IPS-20b (cell line): Measurements from ENCODE around the gene CLDN5.
"Not testable (repeated sequence)": the region's sequence is repeated elsewhere in the genome, so short reads cannot be mapped to it uniquely, and the experiment has no call there.

Source experiments
- H3K27ac ChIP-seq: one replicate; pipeline ENCODE4 v1.5.1; 2013; ENCODE audit warnings: low read length
- H3K27me3 ChIP-seq: 2 replicates; pipeline ENCODE4 v1.6.1; 2013; ENCODE audit warnings: mild to moderate bottlenecking, low read length, inconsistent platforms; ENCODE audit not compliant: insufficient read depth
- H3K36me3 ChIP-seq: 2 replicates; pipeline ENCODE4 v1.6.1; 2013; ENCODE audit warnings: low read depth, mild to moderate bottlenecking, inconsistent platforms, low read length, moderate library complexity; ENCODE audit not compliant: insufficient read depth
- H3K4me1 ChIP-seq: 2 replicates; pipeline ENCODE4 v1.6.1; 2013; ENCODE audit warnings: mild to moderate bottlenecking, control low read depth, inconsistent platforms, low read length, moderate library complexity; ENCODE audit not compliant: insufficient read depth
- H3K4me3 ChIP-seq: 2 replicates; pipeline ENCODE4 v1.5.1; 2013; ENCODE audit warnings: mild to moderate bottlenecking, low read length, inconsistent platforms
- H3K9ac ChIP-seq: 2 replicates; pipeline ENCODE4 v1.6.1; 2013; ENCODE audit warnings: low read depth, mild to moderate bottlenecking, inconsistent platforms, low read length, moderate library complexity
- H3K9me3 ChIP-seq: 2 replicates; pipeline ENCODE4 v1.6.1; 2013; ENCODE audit warnings: mild to moderate bottlenecking, low read depth, low read length, inconsistent platforms; ENCODE audit not compliant: insufficient read depth

The CLDN5 gene

GRCh38 chr22:19559956-19560355 is 35.7 kb upstream of the CLDN5 start:
- Histone ChIP-seq H3K9me3 (no peaks in the 10 kb centered on the region), H3K27ac (no peak overlapping the region), H3K27me3 (no peaks in the 10 kb centered on the region), H3K4me3 (no peak overlapping the region), H3K4me1 (no peaks in the 10 kb centered on the region), H3K9ac (no peak overlapping the region), H3K36me3 (no peaks in the 10 kb centered on the region)

DNA sequence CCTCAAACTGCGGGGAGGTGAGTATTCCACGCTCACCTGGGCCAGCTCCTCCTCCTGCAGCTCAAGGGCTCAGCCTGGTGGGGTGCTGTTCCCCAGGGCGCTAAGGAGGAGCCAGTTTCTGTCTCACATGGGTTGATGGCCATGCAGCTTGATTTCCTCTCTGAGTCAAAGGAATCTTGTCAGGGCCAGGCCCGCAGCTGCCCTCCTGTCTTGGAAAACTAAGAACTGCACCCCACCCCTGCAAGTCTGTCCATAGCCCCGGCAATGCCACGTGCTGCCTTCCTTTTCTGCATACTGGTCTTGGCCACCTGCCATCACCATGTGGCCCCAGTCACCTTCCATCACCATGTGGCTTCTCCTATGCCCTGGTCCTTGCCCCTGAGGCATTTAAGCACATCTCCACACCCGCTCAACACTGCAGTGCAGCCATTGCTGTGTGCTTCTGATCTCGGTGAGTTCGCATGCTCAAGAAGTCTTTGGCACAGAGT is 35.2 kb upstream of the CLDN5 start:
- H3K4me3 ChIP-seq = no peak overlapping the region
- H3K27ac ChIP-seq = no peak overlapping the region
- H3K36me3 ChIP-seq = no peaks in the 10 kb centered on the region
- no peak overlapping the region for H3K9ac ChIP-seq
- H3K9me3 ChIP-seq = no peaks in the 10 kb centered on the region
- H3K27me3 ChIP-seq = no peaks in the 10 kb centered on the region
- H3K4me1 ChIP-seq = 0 out of 2 replicates have a peak, but pooled peaks cover 3% of the 10 kb centered on the region

DNA sequence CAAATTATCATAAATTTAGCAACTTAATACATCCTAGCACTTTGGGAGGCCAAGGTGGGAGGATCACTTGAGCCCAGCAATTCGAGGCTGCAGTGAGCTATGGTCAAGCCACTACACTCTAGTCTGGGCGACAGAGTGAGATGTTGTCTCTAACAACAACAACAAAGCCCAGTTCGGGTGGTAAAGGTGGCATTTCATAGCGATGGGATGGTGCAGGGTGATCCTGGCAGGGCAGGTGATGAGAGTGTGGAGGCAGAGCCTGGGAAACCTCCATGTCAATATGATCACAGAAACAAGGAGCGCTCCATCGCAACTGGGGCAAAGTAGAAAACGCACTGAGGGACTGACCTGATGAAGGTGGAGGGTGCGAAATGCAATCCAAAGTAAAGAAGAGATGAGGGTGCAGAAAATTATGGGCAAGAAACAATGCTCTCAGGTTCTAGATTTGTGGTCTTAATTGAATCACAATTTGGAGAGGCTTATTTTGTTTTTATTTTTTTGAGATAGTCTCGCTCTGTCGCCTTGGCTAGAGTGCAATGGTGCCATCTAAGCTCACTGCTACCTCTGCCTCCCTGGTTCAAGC is 32.8 kb upstream of the CLDN5 start:
- Histone ChIP-seq H3K9ac (no peak overlapping the region), H3K4me1 (0 out of 2 replicates have a peak, but pooled peaks cover 3% of the 10 kb centered on the region), H3K27me3 (no peaks in the 10 kb centered on the region), H3K36me3 (no peaks in the 10 kb centered on the region), H3K9me3 (no peaks in the 10 kb centered on the region), H3K4me3 (no peak overlapping the region), H3K27ac (no peak overlapping the region)

DNA sequence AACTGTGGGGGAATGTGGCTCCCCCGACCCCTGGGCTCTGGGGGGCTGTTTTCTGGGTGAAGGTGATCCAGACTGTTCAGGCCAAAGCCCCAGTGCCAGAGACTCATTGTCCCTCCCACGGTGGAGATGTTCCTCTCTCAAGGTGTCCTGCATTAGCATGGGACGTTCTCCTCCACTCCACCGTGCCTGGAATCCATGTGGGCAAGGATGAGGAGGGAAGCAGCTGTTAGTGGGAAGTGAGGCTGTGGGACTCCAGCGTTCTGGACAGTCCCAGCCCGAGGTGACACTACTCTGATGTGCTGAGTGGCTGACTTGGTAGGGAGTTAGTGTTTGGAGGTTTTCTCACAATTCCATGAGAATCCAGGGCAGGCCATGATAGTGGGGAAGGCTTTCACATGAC is 31.4 kb upstream of the CLDN5 start:
- 0 out of 2 replicates have a peak, but pooled peaks cover 3% of the 10 kb centered on the region for H3K4me1 ChIP-seq
- no peak overlapping the region for H3K27ac ChIP-seq
- H3K27me3 ChIP-seq = no peaks in the 10 kb centered on the region
- no peak overlapping the region for H3K4me3 ChIP-seq
- H3K9ac ChIP-seq = no peak overlapping the region
- H3K36me3 ChIP-seq = no peaks in the 10 kb centered on the region
- H3K9me3 ChIP-seq = no peaks in the 10 kb centered on the region

- Histone ChIP-seq H3K27me3 (no peaks in the 10 kb centered on the region), H3K4me3 (no peak overlapping the region), H3K9ac (no peak overlapping the region; the same call in 1 of the 2 replicates), H3K4me1 (0 out of 2 replicates have a peak, but pooled peaks cover 3% of the 10 kb centered on the region), H3K27ac (no peak overlapping the region), H3K9me3 (no peaks in the 10 kb centered on the region), H3K36me3 (no peaks in the 10 kb centered on the region)
Measured at GRCh38 chr22:19554834-19555404, 30.7 kb upstream of the CLDN5 start.

DNA sequence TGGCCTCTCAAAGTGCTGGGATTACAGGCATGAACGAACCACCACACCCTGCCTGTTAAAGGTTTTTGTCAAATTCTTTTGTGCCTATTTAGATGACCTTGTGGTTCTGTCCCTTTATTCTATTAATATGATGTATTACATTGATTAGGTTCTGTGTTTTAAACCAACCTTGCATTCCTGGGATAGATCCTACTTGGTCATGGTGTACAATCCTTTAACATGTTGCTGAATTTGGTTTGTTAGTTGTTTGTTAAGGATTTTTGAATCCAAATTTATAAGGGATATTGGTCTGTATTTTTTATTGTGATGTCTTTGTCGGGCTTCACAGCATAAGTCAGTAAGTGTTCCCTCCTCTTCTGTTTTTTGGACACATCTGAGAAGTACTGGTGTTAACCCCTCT is 29.0 kb upstream of the CLDN5 start:
- Histone ChIP-seq H3K36me3 (no peaks in the 10 kb centered on the region), H3K4me3 (no peak overlapping the region), H3K9ac (no peak overlapping the region), H3K9me3 (no peaks in the 10 kb centered on the region), H3K27ac (no peak overlapping the region), H3K27me3 (no peaks in the 10 kb centered on the region), H3K4me1 (0 out of 2 replicates have a peak, but pooled peaks cover 3% of the 10 kb centered on the region)

GRCh38 chr22:19550382-19550781 is 26.2 kb upstream of the CLDN5 start:
- no peak overlapping the region for H3K9ac ChIP-seq

DNA sequence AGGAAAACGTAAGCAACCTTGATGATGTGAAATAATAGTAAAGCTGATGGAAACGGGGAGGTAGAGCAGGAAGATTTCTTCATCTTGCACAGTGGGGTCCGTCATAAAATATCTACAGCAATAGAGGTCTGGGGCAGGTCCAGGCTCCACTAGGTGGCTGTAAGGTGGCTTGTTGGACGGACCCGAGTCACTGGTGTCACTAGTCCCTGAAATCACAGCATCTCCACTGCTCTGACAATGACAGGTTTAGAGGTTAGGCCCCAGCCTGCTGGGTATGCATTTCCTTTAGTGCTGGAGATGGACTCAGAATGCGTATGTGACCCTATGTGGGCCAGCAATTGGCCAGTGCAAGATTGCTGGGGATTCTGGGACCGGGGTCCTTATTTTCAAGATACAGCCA is 25.2 kb upstream of the CLDN5 start:
- Histone ChIP-seq H3K27ac (no peak overlapping the region), H3K4me1 (0 out of 2 replicates have a peak, but pooled peaks cover under 1% of the 10 kb centered on the region), H3K4me3 (no peak overlapping the region), H3K9me3 (no peaks in the 10 kb centered on the region), H3K27me3 (no peaks in the 10 kb centered on the region), H3K9ac (no peak overlapping the region), H3K36me3 (no peaks in the 10 kb centered on the region)

More at GRCh38 chr22:19550382-19550781, 26.2 kb upstream of the CLDN5 start:
- no peak overlapping the region for H3K27ac ChIP-seq
- no peaks in the 10 kb centered on the region for H3K27me3 ChIP-seq
- H3K4me3 ChIP-seq = no peak overlapping the region
- no peaks in the 10 kb centered on the region for H3K9me3 ChIP-seq
- H3K4me1 ChIP-seq = 0 out of 2 replicates have a peak, but pooled peaks cover 3% of the 10 kb centered on the region
- H3K36me3 ChIP-seq = no peaks in the 10 kb centered on the region

DNA sequence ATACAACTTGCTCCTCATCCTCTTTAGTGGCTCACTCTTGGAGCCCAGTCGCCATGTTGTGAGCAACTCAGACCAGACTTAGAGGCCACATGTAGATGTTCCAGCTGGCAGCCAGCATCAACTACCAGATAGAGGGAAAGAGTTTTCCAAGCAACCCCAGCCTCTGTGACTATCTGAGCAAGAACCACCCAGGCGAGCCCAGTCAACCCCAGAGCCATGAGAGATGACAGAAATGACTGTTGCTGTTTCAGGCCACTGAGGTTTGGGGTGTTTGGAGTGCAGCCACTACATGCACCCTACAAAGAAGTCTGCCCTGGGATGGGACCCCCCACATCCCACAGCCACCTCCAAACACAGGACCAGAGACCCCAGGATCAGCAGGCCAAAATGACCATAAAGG is 24.8 kb upstream of the CLDN5 start:
- Histone ChIP-seq H3K4me1 (no peaks in the 10 kb centered on the region), H3K27me3 (no peaks in the 10 kb centered on the region), H3K9me3 (no peaks in the 10 kb centered on the region), H3K4me3 (no peak overlapping the region), H3K36me3 (no peaks in the 10 kb centered on the region), H3K27ac (no peak overlapping the region), H3K9ac (no peak overlapping the region)

GRCh38 chr22:19548427-19548826 is 24.2 kb upstream of the CLDN5 start:
- not testable (repeated sequence) for H3K9me3 ChIP-seq, H3K4me1 ChIP-seq, H3K27me3 ChIP-seq

GRCh38 chr22:19547620-19548019 is 23.4 kb upstream of the CLDN5 start:
- H3K4me3 ChIP-seq = no peak overlapping the region

More at GRCh38 chr22:19548427-19548826, 24.2 kb upstream of the CLDN5 start:
- not testable (repeated sequence) for H3K36me3 ChIP-seq, H3K9ac ChIP-seq, H3K27ac ChIP-seq, H3K4me3 ChIP-seq

GRCh38 chr22:19546680-19547079 is 22.5 kb upstream of the CLDN5 start:
- no peaks in the 10 kb centered on the region for H3K27me3 ChIP-seq
- no peaks in the 10 kb centered on the region for H3K9me3 ChIP-seq
- H3K4me1 ChIP-seq = no peaks in the 10 kb centered on the region
- no peak overlapping the region for H3K27ac ChIP-seq
- no peak overlapping the region for H3K4me3 ChIP-seq
- H3K9ac ChIP-seq = no peak overlapping the region
- H3K36me3 ChIP-seq = no peaks in the 10 kb centered on the region

More at GRCh38 chr22:19547620-19548019, 23.4 kb upstream of the CLDN5 start:
- Histone ChIP-seq H3K4me1 (no peaks in the 10 kb centered on the region), H3K9me3 (no peaks in the 10 kb centered on the region), H3K9ac (no peak overlapping the region), H3K27me3 (no peaks in the 10 kb centered on the region), H3K27ac (no peak overlapping the region), H3K36me3 (no peaks in the 10 kb centered on the region)
